Osteoblast (primary cell): ENCODE measurements around the gene UNC80. TPM values are rescaled to one million over a fixed set of nuclear protein-coding genes. Genes with fewer than 3 reads are reported as not detected.

Experiments
- DNase-seq: peaks from one replicate; pipeline ENCODE4 v3.0.0; 2011; ENCODE audit warnings: low spot score, mixed read lengths; ENCODE audit not compliant: insufficient read length; ENCODE audit errors: missing footprints
- H2AFZ ChIP-seq: 2 replicates; pipeline ENCODE4 v1.6.0; 2011; ENCODE audit warnings: mild to moderate bottlenecking, low read length
- H3K27ac ChIP-seq: 2 replicates; pipeline ENCODE4 v1.5.1; 2011; ENCODE audit warnings: mild to moderate bottlenecking, low read depth, low read length, moderate library complexity
- H3K27me3 ChIP-seq: 2 replicates; pipeline ENCODE4 v1.6.0; 2012; ENCODE audit warnings: mild to moderate bottlenecking, control low read depth, inconsistent platforms, low read length, moderate library complexity; ENCODE audit not compliant: insufficient read depth
- H3K36me3 ChIP-seq: 2 replicates; pipeline ENCODE4 v1.5.1; 2011; ENCODE audit warnings: mild to moderate bottlenecking, low read length, control low read depth, moderate library complexity; ENCODE audit not compliant: insufficient read depth
- H3K4me1 ChIP-seq: 2 replicates; pipeline ENCODE4 v1.5.1; 2011; ENCODE audit warnings: mild to moderate bottlenecking, low read length, control low read depth, moderate library complexity; ENCODE audit not compliant: insufficient read depth
- H3K4me2 ChIP-seq: 2 replicates; pipeline ENCODE4 v1.6.0; 2011; ENCODE audit warnings: mild to moderate bottlenecking, low read length; ENCODE audit not compliant: insufficient read depth
- H3K4me3 ChIP-seq: fragments of 200-600 bp; sonication (generic); 3 replicates; pipeline ENCODE4 v1.5.1; 2012; ENCODE audit warnings: mild to moderate bottlenecking, low read length, inconsistent platforms; ENCODE audit not compliant: insufficient read depth
- H3K79me2 ChIP-seq: 2 replicates; pipeline ENCODE4 v1.6.0; 2012; ENCODE audit warnings: mild to moderate bottlenecking, low read length, control low read depth, inconsistent platforms; ENCODE audit not compliant: insufficient read depth
- H3K9me3 ChIP-seq: 2 replicates; pipeline ENCODE4 v1.5.1; 2011; ENCODE audit warnings: low read depth, low read length, control low read depth
- H4K20me1 ChIP-seq: 2 replicates; pipeline ENCODE4 v1.6.0; 2012; ENCODE audit warnings: mild to moderate bottlenecking, low read length, control low read depth; ENCODE audit not compliant: insufficient read depth
- total RNA-seq: library from RNA; depleted of rRNA; stranded (reverse); fragments of >200 nt; gene quantifications from 2 replicates; pipeline ENCODE4 v1.2.3, GENCODE V29; 2012
- TF ChIP-seq, protein P1 (sequence below): IDR thresholded peaks from 2 replicates; pipeline ENCODE4 v1.5.1; 2011; ENCODE audit warnings: mild to moderate bottlenecking, low read depth, low read length, moderate library complexity; ENCODE audit errors: extremely low read depth

UNC80 gene
- total RNA-seq, 1 donor: not detected

DNA sequence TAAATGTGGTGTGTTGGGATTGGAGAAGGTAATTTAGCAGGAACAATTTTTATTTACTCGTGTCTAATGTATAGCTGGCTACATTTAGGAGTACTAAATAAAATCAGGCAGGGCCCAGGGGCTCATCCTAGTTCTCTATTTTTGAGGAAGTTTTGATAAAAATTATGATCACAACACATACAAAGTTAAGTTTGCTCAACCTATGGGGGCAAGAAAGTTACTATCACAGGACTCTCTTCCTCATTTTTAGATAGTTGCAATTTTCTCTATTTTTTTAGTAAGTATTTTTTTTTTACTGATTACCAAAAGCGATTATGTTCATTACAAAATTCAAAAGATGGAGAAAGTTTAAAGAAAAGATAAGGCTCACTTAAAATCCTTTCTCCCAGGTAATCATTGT, 170.8 kb downstream of the UNC80 start:
- H3K4me2 ChIP-seq: no peak overlapping the region
- DNase-seq: no peak
- H3K36me3 ChIP-seq: no peaks in the 10 kb centered on the region
- H3K4me1 ChIP-seq: no peaks in the 10 kb centered on the region
- H3K27ac ChIP-seq: no peak overlapping the region
- TF ChIP-seq, protein P1, sequence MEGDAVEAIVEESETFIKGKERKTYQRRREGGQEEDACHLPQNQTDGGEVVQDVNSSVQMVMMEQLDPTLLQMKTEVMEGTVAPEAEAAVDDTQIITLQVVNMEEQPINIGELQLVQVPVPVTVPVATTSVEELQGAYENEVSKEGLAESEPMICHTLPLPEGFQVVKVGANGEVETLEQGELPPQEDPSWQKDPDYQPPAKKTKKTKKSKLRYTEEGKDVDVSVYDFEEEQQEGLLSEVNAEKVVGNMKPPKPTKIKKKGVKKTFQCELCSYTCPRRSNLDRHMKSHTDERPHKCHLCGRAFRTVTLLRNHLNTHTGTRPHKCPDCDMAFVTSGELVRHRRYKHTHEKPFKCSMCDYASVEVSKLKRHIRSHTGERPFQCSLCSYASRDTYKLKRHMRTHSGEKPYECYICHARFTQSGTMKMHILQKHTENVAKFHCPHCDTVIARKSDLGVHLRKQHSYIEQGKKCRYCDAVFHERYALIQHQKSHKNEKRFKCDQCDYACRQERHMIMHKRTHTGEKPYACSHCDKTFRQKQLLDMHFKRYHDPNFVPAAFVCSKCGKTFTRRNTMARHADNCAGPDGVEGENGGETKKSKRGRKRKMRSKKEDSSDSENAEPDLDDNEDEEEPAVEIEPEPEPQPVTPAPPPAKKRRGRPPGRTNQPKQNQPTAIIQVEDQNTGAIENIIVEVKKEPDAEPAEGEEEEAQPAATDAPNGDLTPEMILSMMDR: no peak
- no peaks in the 10 kb centered on the region for H3K9me3 ChIP-seq
- no peak overlapping the region for H2AFZ ChIP-seq
- H3K79me2 ChIP-seq: no peaks in the 10 kb centered on the region
- no peaks in the 10 kb centered on the region for H4K20me1 ChIP-seq
- no peaks in the 10 kb centered on the region for H3K27me3 ChIP-seq
- no peak overlapping the region for H3K4me3 ChIP-seq

DNA sequence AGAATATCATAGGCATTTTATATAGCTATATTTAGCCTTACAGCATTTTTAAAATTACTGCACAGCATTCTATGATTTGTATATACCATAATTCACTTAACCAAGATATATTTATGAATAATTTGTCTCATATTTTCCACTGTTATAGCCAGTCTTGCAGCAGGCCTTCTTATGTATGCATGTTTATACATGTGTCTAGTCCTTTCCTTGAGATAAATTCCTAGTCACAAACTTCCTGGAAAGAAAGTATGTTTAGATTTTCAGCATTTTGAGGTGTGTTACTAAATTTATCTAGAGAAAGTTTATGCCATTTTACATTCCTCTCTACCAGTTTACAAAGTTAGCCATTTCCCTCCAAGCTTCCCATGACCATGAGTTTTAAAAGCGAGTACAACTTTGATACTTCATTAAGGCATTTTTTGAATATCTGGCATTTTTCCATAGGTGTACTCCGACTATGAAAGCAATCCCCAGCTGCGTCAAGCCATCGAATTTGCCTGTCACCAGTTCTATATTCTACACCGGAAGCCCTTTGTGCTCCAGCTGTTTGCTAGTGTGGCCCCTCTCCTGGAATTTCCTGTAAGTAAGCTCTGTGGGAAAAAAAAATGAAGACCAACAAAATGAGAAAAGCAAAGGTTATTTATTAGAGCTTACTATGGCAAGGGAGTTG, 171.4 kb downstream of the UNC80 start:
- H3K27ac ChIP-seq: no peak overlapping the region
- no peaks in the 10 kb centered on the region for H3K36me3 ChIP-seq
- no peak for DNase-seq
- no peak overlapping the region for H3K4me3 ChIP-seq
- H3K9me3 ChIP-seq: no peaks in the 10 kb centered on the region
- no peak overlapping the region for H2AFZ ChIP-seq
- no peak overlapping the region for H3K4me2 ChIP-seq
- no peaks in the 10 kb centered on the region for H3K79me2 ChIP-seq
- H3K4me1 ChIP-seq: no peaks in the 10 kb centered on the region
- TF ChIP-seq, protein P1: no peak
- H4K20me1 ChIP-seq: no peaks in the 10 kb centered on the region
- no peaks in the 10 kb centered on the region for H3K27me3 ChIP-seq

DNA sequence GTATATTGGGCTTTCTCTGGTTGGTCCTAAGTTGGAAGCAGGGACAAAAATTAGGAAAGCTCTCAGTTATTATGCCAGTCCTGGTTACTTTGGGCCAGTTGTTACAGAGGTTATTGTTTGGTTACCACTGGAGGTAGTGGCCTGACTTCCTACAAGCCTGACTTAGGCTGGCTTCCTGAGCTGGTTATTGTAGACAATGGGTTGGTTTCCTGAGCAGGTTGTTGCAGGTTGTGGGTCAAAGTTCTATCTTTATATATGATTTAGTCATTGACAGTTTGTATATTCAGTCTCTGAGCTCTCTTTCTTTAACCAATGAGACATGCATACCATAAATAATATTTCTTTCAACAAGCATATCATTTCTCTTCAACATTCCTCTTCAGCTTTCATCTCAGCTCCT, 172.1 kb downstream of the UNC80 start:
- Histone ChIP-seq H3K27me3 (no peaks in the 10 kb centered on the region), H2AFZ (no peak overlapping the region), H3K4me1 (no peaks in the 10 kb centered on the region), H3K27ac (no peak overlapping the region), H3K9me3 (no peaks in the 10 kb centered on the region), H3K4me2 (no peak overlapping the region), H3K4me3 (no peak overlapping the region), H3K36me3 (no peaks in the 10 kb centered on the region), H3K79me2 (no peaks in the 10 kb centered on the region), H4K20me1 (no peaks in the 10 kb centered on the region)
- TF ChIP-seq, protein P1: no peak
- DNase-seq: no peak

DNA sequence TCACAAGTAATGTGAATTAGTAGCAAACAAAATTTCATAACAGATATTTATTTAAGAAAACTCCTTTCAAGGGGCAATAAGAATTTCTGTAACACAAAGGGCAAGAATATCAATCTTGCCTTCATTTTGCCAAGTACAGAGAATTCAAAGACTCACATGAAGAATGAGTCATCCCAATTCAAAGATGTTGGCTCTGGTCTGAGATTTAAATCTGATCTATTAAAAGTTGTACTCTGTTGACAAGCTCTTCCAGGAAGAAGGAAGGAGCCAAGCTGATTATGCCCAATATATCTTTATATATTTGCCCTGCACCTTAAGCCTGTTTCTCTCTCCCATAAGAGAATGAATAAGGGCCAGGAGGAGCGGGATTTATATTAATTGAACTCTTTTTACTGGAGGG, 174.9 kb downstream of the UNC80 start:
- Histone ChIP-seq H3K9me3 (no peaks in the 10 kb centered on the region), H3K79me2 (no peaks in the 10 kb centered on the region), H3K27me3 (no peaks in the 10 kb centered on the region), H3K36me3 (no peaks in the 10 kb centered on the region), H3K4me1 (no peaks in the 10 kb centered on the region), H3K4me3 (no peak overlapping the region), H2AFZ (no peak overlapping the region), H3K4me2 (no peak overlapping the region), H4K20me1 (no peaks in the 10 kb centered on the region), H3K27ac (no peak overlapping the region)
- TF ChIP-seq, protein P1: no peak
- no peak for DNase-seq
